IMR-90 (cell line): ENCODE data around the gene RPS3. TPM values are rescaled to one million over a fixed set of nuclear protein-coding genes. Genes with fewer than 3 reads are reported as not detected.
A peak's percentile ranks its signal among the peaks of the same experiment; 100 is the strongest.

ENCODE experiments used
- ATAC-seq: fragments of 200-7000 bp; cut with Tn5 transposase; 2 replicates; pipeline ENCODE4 v1.9.1; 2020; ENCODE audit warnings: low read depth, mild to moderate bottlenecking, moderate library complexity
- BruUV-seq: library from RNA; stranded (reverse); fragments of 400-500 nt; replicated peaks from 2 replicates; lab custom pipeline; 2021; lab: Mats Ljungman, UMichigan
- CTCF ChIA-PET: fragments of 300-600 bp; formaldehyde crosslinking; extraction: SDS; loops from one replicate; lab custom pipeline; 2021; ENCODE audit warnings: antibody characterized with exemption; lab: Yijun Ruan, JAX
- POLR2A ChIA-PET: fragments of 300-600 bp; sonication (Branson Sonifier 250); formaldehyde crosslinking; loops from one replicate; lab custom pipeline; 2022; ENCODE audit warnings: antibody characterized with exemption; ENCODE audit not compliant: unreplicated experiment; lab: Charles Lee
- DNase-seq: peaks from one replicate; pipeline ENCODE4 v3.0.0; 2013
- H2AFZ ChIP-seq: replicated peaks from 2 replicates; pipeline ENCODE3; 2013; ENCODE audit warnings: low read length, mild to moderate bottlenecking; ENCODE audit not compliant: poor library complexity
- H2AK5ac ChIP-seq: 2 replicates; pipeline ENCODE4 v1.6.1; 2013; ENCODE audit warnings: low read depth, low read length, inconsistent platforms
- H2AK9ac ChIP-seq: replicated peaks from 2 replicates; pipeline ENCODE3; 2013; ENCODE audit warnings: mild to moderate bottlenecking, low read depth, low read length, moderate library complexity; ENCODE audit not compliant: poor library complexity
- H2BK120ac ChIP-seq: 2 replicates; pipeline ENCODE4 v1.6.1; 2013; ENCODE audit warnings: low read depth, low read length, inconsistent platforms
- H2BK15ac ChIP-seq: 3 replicates; pipeline ENCODE4 v1.6.1; 2013; ENCODE audit warnings: low read depth, low read length, inconsistent platforms
- H2BK20ac ChIP-seq: 2 replicates; pipeline ENCODE4 v1.6.1; 2013; ENCODE audit warnings: low read depth, mild to moderate bottlenecking, inconsistent platforms, low read length, moderate library complexity
- H2BK5ac ChIP-seq: 2 replicates; pipeline ENCODE4 v1.6.1; 2013; ENCODE audit warnings: mild to moderate bottlenecking, low read depth, low read length, inconsistent platforms; ENCODE audit not compliant: poor library complexity, severe bottlenecking
- H3K14ac ChIP-seq: replicated peaks from 2 replicates; pipeline ENCODE4 v1.6.1; 2013; ENCODE audit warnings: low read depth, low read length, inconsistent platforms
- H3K18ac ChIP-seq: 2 replicates; pipeline ENCODE4 v1.6.1; 2013; ENCODE audit warnings: low read depth, low read length, control low read depth
- H3K23ac ChIP-seq: 2 replicates; pipeline ENCODE4 v1.6.1; 2013; ENCODE audit warnings: low read depth, low read length, inconsistent platforms
- H3K27ac ChIP-seq: 2 replicates; pipeline ENCODE4 v1.5.1; 2013; ENCODE audit warnings: mild to moderate bottlenecking, control low read depth, low read length; ENCODE audit not compliant: insufficient read depth
- H3K27me3 ChIP-seq: 2 replicates; pipeline ENCODE4 v1.6.1; 2013; ENCODE audit warnings: low read length; ENCODE audit not compliant: control insufficient read depth, insufficient read depth
- H3K36me3 ChIP-seq: 2 replicates; pipeline ENCODE4 v1.6.1; 2013; ENCODE audit warnings: low read length, mixed read lengths; ENCODE audit not compliant: control insufficient read depth, insufficient read depth
- H3K4ac ChIP-seq: 2 replicates; pipeline ENCODE4 v1.6.1; 2013; ENCODE audit warnings: low read depth, low read length, inconsistent platforms
- H3K4me1 ChIP-seq: 2 replicates; pipeline ENCODE4 v1.6.1; 2013; ENCODE audit warnings: low read length, mixed read lengths; ENCODE audit not compliant: control insufficient read depth, insufficient read depth
- H3K4me2 ChIP-seq: 2 replicates; pipeline ENCODE4 v1.6.1; 2013; ENCODE audit warnings: low read depth, mild to moderate bottlenecking, control low read depth, low read length, moderate library complexity
- H3K4me3 ChIP-seq: 2 replicates; pipeline ENCODE4 v1.5.1; 2013; ENCODE audit warnings: low read depth, mild to moderate bottlenecking, control low read depth, low read length, moderate library complexity; ENCODE audit not compliant: insufficient read depth
- H3K56ac ChIP-seq: 2 replicates; pipeline ENCODE4 v1.6.1; 2013; ENCODE audit warnings: low read length, inconsistent platforms; ENCODE audit not compliant: insufficient read depth; ENCODE audit errors: extremely low read depth
- H3K79me1 ChIP-seq, 2 experiments: 2 replicates each; pipeline ENCODE4 v1.6.1; 2013; ENCODE audit warnings: low read length in 2 of 2, inconsistent platforms in 1 of 2, low read depth in 1 of 2
- H3K9ac ChIP-seq: 2 replicates; pipeline ENCODE4 v1.6.1; 2013; ENCODE audit warnings: low read depth, low read length, control low read depth
- H3K9me1 ChIP-seq: 2 replicates; pipeline ENCODE4 v1.6.1; 2013; ENCODE audit warnings: low read length, inconsistent platforms; ENCODE audit not compliant: insufficient read depth
- H3K9me3 ChIP-seq: 2 replicates; pipeline ENCODE4 v1.6.1; 2013; ENCODE audit warnings: low read length; ENCODE audit not compliant: control insufficient read depth, insufficient read depth
- H4K20me1 ChIP-seq: 2 replicates; pipeline ENCODE4 v1.6.1; 2013; ENCODE audit warnings: low read length, inconsistent platforms; ENCODE audit not compliant: insufficient read depth
- H4K5ac ChIP-seq: 2 replicates; pipeline ENCODE4 v1.6.1; 2013; ENCODE audit warnings: mild to moderate bottlenecking, low read depth, low read length, control low read depth
- H4K8ac ChIP-seq, 2 experiments: 2 replicates each; pipeline ENCODE4 v1.6.1; 2013; ENCODE audit warnings: low read depth in 2 of 2, low read length in 2 of 2, control low read depth in 1 of 2, inconsistent platforms in 1 of 2
- H4K91ac ChIP-seq: 2 replicates; pipeline ENCODE4 v1.6.1; 2013; ENCODE audit warnings: low read depth, low read length, inconsistent platforms; ENCODE audit not compliant: insufficient read depth
- CHD1 ChIP-seq: IDR thresholded peaks from 2 replicates; pipeline ENCODE4 v1.6.1; 2012; ENCODE audit warnings: low read depth, low read length, improper control_type of control experiment
- MAZ ChIP-seq: IDR thresholded peaks from 2 replicates; pipeline ENCODE4 v1.6.1; 2012; ENCODE audit warnings: low read depth, mild to moderate bottlenecking, low read length, improper control_type of control experiment, moderate library complexity, borderline replicate concordance
- RAD21 ChIP-seq: IDR thresholded peaks from 2 replicates; pipeline ENCODE4 v1.6.1; 2012; ENCODE audit warnings: low read length, improper control_type of control experiment
- SMC3 ChIP-seq: fragments of 150-350 bp; IDR thresholded peaks from 2 replicates; pipeline ENCODE4 v1.6.1; 2016; ENCODE audit warnings: low read depth, mild to moderate bottlenecking, antibody characterized with exemption, low read length, moderate library complexity
- WGBS, 2 experiments: methylation state at CpG; one replicate each; pipeline versions ENCODE4 v1.1.5 to v1.1.7; 2013; ENCODE audit warnings: missing lambda C conversion rate in 2 of 2; ENCODE audit not compliant: insufficient read length in 1 of 2; ENCODE audit errors: extremely low coverage in 2 of 2; 5-methylcytosine and 5-hydroxymethylcytosine counted together
- dilution Hi-C: fragments of 300-500 bp; cut with HindIII; formaldehyde crosslinking; loops from one replicate; pipeline ENCODE4 v1.14.3; 2018; ENCODE audit warnings: low sequenced_read_pairs; ENCODE audit not compliant: unreplicated experiment
- in situ Hi-C: fragments of 300-500 bp; cut with MboI; formaldehyde crosslinking; loops from 3 replicates; pipeline ENCODE4 v1.14.3; 2019; ENCODE audit warnings: low sequenced_read_pairs, inconsistent platforms, mixed read lengths
- intact Hi-C: fragments of 100-400 bp; cut with micrococcal nuclease; formaldehyde crosslinking; loops from 2 replicates; pipeline ENCODE4 v1.10.0; 2022
- polyA plus RNA-seq, 3 experiments: library from polyadenylated mRNA; depleted of rRNA; stranded (reverse); fragments of >200 nt; gene quantifications; 2 replicates each; pipeline ENCODE4 v1.2.3, GENCODE V29; 2012; ENCODE audit warnings: low replicate concordance in 1 of 3
- total RNA-seq: library from RNA; depleted of rRNA; stranded (reverse); fragments of >200 nt; gene quantifications from 2 replicates; pipeline ENCODE4 v1.2.3, GENCODE V29; 2012
- TF ChIP-seq, protein P1 (sequence below): conservative IDR thresholded peaks from 2 replicates; pipeline ENCODE4 v1.5.1; 2012; ENCODE audit warnings: mild to moderate bottlenecking, low read depth, low read length, improper control_type of control experiment

RPS3 gene
- total and polyA plus RNA-seq, 2 of the 4 experiments (the other 2 are of a cell fraction) = 2,360 to 2,477 TPM

DNA sequence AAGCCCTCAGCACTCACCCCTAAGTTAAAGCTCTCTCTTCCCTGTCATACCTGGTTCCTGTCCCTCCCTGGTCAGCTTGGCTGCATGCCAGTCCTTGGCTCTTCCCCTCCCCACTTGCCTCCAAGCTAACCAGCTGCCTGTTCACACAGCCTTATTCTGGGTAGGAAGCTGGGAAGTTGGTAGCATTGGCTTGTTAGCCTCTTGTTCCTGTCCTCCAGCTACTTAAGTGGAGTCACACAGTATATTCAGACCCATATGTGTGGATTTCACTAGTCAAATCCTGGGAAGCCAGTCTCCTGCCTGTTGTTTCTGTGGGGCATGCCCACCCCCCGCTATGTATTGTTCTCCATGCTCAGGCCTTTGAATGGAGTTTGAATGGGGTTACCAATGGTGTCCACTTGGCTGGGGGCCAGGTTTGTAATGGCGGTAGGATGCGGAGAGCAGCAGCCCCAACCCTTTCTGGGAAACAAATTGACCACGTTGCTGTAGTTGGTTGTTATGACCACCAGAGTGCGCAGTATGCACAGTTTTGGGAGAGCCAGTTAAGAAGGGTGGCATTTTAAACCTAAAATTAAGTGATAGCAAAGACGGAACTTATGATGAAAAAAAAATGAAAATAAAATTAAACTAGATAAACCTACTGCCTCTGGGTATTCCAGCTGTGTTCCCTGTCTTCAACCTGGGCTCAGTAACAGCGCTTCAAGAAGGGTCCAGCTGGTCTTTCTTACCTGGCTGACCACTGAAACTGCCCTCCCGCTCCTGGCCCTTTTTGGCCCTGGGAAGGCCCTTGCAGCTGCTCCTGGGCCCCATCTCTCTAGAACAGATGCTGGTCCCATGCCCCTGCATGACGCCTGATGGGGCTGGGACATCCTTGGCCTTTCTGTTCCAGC lies 10.7 kb upstream of the RPS3 start:
- ATAC-seq (peak; percentile 91), DNase-seq (peak; percentile 81)
- CTCF ChIA-PET = interaction anchor here (0.6 to 2.9 kb wide), 9 partner anchors 17 to 211 kb away, joined by 3 to 20 read pairs (median 5); no protein-coding TSS in a partner anchor
- H3K4ac ChIP-seq = no peak overlapping the region
- POLR2A ChIA-PET = interaction anchor here (1.2 kb wide), 1 partner anchor 177 kb away, joined by 9 read pairs; no protein-coding TSS in a partner anchor
- no peak overlapping the region for H3K4me3 ChIP-seq
- no peak overlapping the region for H2BK15ac ChIP-seq
- no peaks in the 10 kb centered on the region for H3K9me1 ChIP-seq
- H3K4me1 ChIP-seq = peaks cover 4% of the 10 kb centered on the region
- peaks cover 5% of the 10 kb centered on the region; the same call in 1 of the 2 replicates for H4K20me1 ChIP-seq
- 0 out of 2 replicates have a peak overlapping the region, but pooled peaks have one; percentile 28 for H4K91ac ChIP-seq
- H2AK9ac ChIP-seq = peak overlapping the region; percentile 44
- H3K27me3 ChIP-seq = peaks cover 4% of the 10 kb centered on the region
- H3K79me1 ChIP-seq = no peaks in the 10 kb centered on the region
- no peak overlapping the region for H2BK120ac ChIP-seq
- H3K9ac ChIP-seq = no peak overlapping the region
- TF ChIP-seq, protein P1, sequence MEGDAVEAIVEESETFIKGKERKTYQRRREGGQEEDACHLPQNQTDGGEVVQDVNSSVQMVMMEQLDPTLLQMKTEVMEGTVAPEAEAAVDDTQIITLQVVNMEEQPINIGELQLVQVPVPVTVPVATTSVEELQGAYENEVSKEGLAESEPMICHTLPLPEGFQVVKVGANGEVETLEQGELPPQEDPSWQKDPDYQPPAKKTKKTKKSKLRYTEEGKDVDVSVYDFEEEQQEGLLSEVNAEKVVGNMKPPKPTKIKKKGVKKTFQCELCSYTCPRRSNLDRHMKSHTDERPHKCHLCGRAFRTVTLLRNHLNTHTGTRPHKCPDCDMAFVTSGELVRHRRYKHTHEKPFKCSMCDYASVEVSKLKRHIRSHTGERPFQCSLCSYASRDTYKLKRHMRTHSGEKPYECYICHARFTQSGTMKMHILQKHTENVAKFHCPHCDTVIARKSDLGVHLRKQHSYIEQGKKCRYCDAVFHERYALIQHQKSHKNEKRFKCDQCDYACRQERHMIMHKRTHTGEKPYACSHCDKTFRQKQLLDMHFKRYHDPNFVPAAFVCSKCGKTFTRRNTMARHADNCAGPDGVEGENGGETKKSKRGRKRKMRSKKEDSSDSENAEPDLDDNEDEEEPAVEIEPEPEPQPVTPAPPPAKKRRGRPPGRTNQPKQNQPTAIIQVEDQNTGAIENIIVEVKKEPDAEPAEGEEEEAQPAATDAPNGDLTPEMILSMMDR = peak; percentile 93
- TF ChIP-seq SMC3 (peak; percentile 80), CHD1 (no peak), MAZ (peak; percentile 56; the same call in 1 of the 2 replicates), RAD21 (peak; percentile 91)
- no peak overlapping the region for H2BK5ac ChIP-seq
- peak overlapping the region; percentile 36 for H2AFZ ChIP-seq
- H3K23ac ChIP-seq = no peak overlapping the region
- no TSS peak for BruUV-seq
- no peaks in the 10 kb centered on the region for H3K36me3 ChIP-seq
- H3K14ac ChIP-seq = 0 out of 2 replicates have a peak overlapping the region, but pooled peaks have one; percentile 15
- no peak overlapping the region; the same call in 1 of the 2 replicates for H2BK20ac ChIP-seq
- 46% methylated on average over 4 of the region's 9 CpGs; no CpG with 5 or more reads in 1 of the 2 experiments for WGBS, 2 experiments
- peak overlapping the region; percentile 42 for H3K4me2 ChIP-seq
- H3K27ac ChIP-seq = no peak overlapping the region
- intact Hi-C loops (loop anchor here (1.0 to 5.0 kb wide), 2 partner anchors 144 to 479 kb away; no protein-coding TSS in a partner anchor), in situ Hi-C loops (no loop called here), dilution Hi-C loops (no loop called here)
- H3K18ac ChIP-seq = no peak overlapping the region
- no peak overlapping the region for H3K56ac ChIP-seq
- no peak overlapping the region; a peak in 1 of 4 replicates for H4K8ac ChIP-seq
- 0 out of 2 replicates have a peak overlapping the region, but pooled peaks have one; percentile 14 for H2AK5ac ChIP-seq
- no peaks in the 10 kb centered on the region for H3K9me3 ChIP-seq
- no peak overlapping the region for H4K5ac ChIP-seq
